Keratinocyte (primary cell): ENCODE data around the gene NHSL2. TPM values are rescaled to one million over a fixed set of nuclear protein-coding genes. Genes with fewer than 3 reads are reported as not detected.

Source experiments
- DNase-seq: peaks from one replicate; pipeline ENCODE4 v3.0.0-alpha.2; 2011; ENCODE audit warnings: low read depth, missing footprints, low spot score
- FAIRE-seq: peaks from 2 replicates; lab custom pipeline; 2011; peaks lifted over from hg19 to GRCh38; lab: Jason Lieb, UNC
- H2AFZ ChIP-seq: 2 replicates; pipeline ENCODE4 v1.6.0; 2012; ENCODE audit warnings: low read length, control low read depth, inconsistent platforms; ENCODE audit not compliant: control insufficient read depth
- H3K27ac ChIP-seq: 2 replicates; pipeline ENCODE4 v1.5.1; 2011; ENCODE audit warnings: low read length; ENCODE audit not compliant: control insufficient read depth, insufficient read depth
- H3K27me3 ChIP-seq: 3 replicates; pipeline ENCODE4 v1.6.0; 2011; ENCODE audit warnings: low read length; ENCODE audit not compliant: control insufficient read depth, insufficient read depth; ENCODE audit errors: extremely low read depth
- H3K36me3 ChIP-seq, 2 experiments: 2 replicates in 1 of 2; 3 replicates in 1 of 2; pipeline ENCODE4 v1.5.1; 2011; ENCODE audit warnings: low read length in 2 of 2, mild to moderate bottlenecking in 1 of 2; ENCODE audit not compliant: control insufficient read depth in 2 of 2, insufficient read depth in 2 of 2; ENCODE audit errors: extremely low read depth in 1 of 2
- H3K4me1 ChIP-seq: 3 replicates; pipeline ENCODE4 v1.5.1; 2011; ENCODE audit warnings: low read length; ENCODE audit not compliant: control insufficient read depth, insufficient read depth; ENCODE audit errors: extremely low read depth
- H3K4me2 ChIP-seq: 3 replicates; pipeline ENCODE4 v1.6.0; 2011; ENCODE audit warnings: low read depth, low read length; ENCODE audit not compliant: control insufficient read depth, insufficient read depth; ENCODE audit errors: extremely low read depth
- H3K4me3 ChIP-seq, 3 experiments: fragments of 200-600 bp in 1 of 3; sonication (generic) in 1 of 3; 2 replicates in 2 of 3; 3 replicates in 1 of 3; pipeline ENCODE4 v1.5.1; 2011 to 2016; ENCODE audit warnings: low read length in 3 of 3, mild to moderate bottlenecking in 3 of 3, control low read depth in 2 of 3, inconsistent platforms in 1 of 3, low read depth in 1 of 3, mixed read lengths in 1 of 3, mixed run types in 1 of 3, moderate library complexity in 1 of 3; ENCODE audit not compliant: control insufficient read depth in 2 of 3, insufficient read depth in 2 of 3; ENCODE audit errors: extremely low read depth in 1 of 3
- H3K79me2 ChIP-seq: 2 replicates; pipeline ENCODE4 v1.6.0; 2012; ENCODE audit warnings: low read length; ENCODE audit not compliant: control insufficient read depth, insufficient read depth
- H3K9ac ChIP-seq: 3 replicates; pipeline ENCODE4 v1.6.0; 2011; ENCODE audit warnings: low read length; ENCODE audit not compliant: control insufficient read depth, insufficient read depth; ENCODE audit errors: extremely low read depth
- H3K9me1 ChIP-seq: 3 replicates; pipeline ENCODE4 v1.6.0; 2011; ENCODE audit warnings: low read length; ENCODE audit not compliant: control insufficient read depth, insufficient read depth; ENCODE audit errors: extremely low read depth
- H3K9me3 ChIP-seq: 2 replicates; pipeline ENCODE4 v1.5.1; 2012; ENCODE audit warnings: low read depth, low read length; ENCODE audit not compliant: control insufficient read depth
- H4K20me1 ChIP-seq: 3 replicates; pipeline ENCODE4 v1.6.0; 2011; ENCODE audit warnings: low read length; ENCODE audit not compliant: control insufficient read depth, insufficient read depth; ENCODE audit errors: extremely low read depth
- EZH2 ChIP-seq: IDR thresholded peaks from one replicate; pipeline ENCODE4 v1.6.1; 2012; ENCODE audit warnings: inconsistent platforms, mild to moderate bottlenecking, low read length, moderate library complexity
- dilution Hi-C: fragments of 300-500 bp; cut with MboI; formaldehyde crosslinking; loops from one replicate; pipeline ENCODE4 v1.7.0; 2020; ENCODE audit warnings: low sequenced_read_pairs; ENCODE audit not compliant: extremely low pct_ligation_motif_present
- polyA plus RNA-seq, 5 experiments: library from polyadenylated mRNA; depleted of rRNA in 3 of 5; stranded (reverse) in 3 of 5; stranded (forward) in 1 of 5; unstranded in 1 of 5; fragments of >200 nt; gene quantifications; 1 replicate in 1 of 5; 2 replicates in 3 of 5; 3 replicates in 1 of 5; pipeline versions ENCODE4 v1.2.1 to v1.2.3, GENCODE V29; 2011 to 2012; ENCODE audit warnings: missing spikeins in 2 of 5, low read depth in 1 of 5, low replicate concordance in 1 of 5
- TF ChIP-seq, protein P1 (sequence below), 3 experiments: IDR thresholded peaks in 1 of 3; conservative IDR thresholded peaks in 1 of 3; optimal IDR thresholded peaks in 1 of 3; 2 replicates in 2 of 3; 3 replicates in 1 of 3; pipeline versions ENCODE3 to v1.5.1; 2011; ENCODE audit warnings: low read length in 3 of 3, mild to moderate bottlenecking in 3 of 3, moderate library complexity in 2 of 3, control low read depth in 1 of 3, inconsistent platforms in 1 of 3; ENCODE audit not compliant: insufficient read depth in 2 of 3; ENCODE audit errors: extremely low read depth in 1 of 3

The NHSL2 gene
- polyA plus RNA-seq, 1 donor (not counting 4 experiments of a cell fraction or from before 2014, with no cell fraction given): 0.04 TPM

DNA sequence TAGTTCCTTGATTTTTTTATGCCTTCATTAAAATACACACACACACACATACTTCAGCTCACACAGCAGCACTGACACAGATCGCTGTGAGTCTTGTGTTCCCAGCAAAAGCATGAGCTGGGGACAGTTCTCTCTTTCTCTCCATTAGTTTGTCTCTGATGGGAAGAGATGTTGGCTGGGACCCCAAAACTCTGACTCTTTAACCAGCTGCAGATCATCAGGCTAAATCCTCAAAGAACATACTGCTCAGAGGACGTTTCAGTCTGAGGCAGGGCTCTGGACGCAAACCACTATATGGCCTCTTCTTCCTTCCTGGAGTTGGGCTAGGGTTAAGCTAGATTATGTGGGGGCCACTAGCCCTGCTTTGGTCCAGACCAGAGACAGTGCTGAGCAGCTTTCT lies 109.6 kb downstream of the NHSL2 start:
- Histone ChIP-seq H3K4me1 (no peaks in the 10 kb centered on the region), H2AFZ (no peak overlapping the region), H3K9me1 (no peaks in the 10 kb centered on the region), H3K9ac (no peak overlapping the region), H3K36me3 (no peaks in the 10 kb centered on the region), H3K79me2 (no peaks in the 10 kb centered on the region), H3K27me3 (peaks cover 36% of the 10 kb centered on the region), H3K4me3 (no peak overlapping the region), H4K20me1 (no peaks in the 10 kb centered on the region), H3K4me2 (no peak overlapping the region), H3K9me3 (no peaks in the 10 kb centered on the region), H3K27ac (no peak overlapping the region)
- no peak for DNase-seq
- dilution Hi-C loops: no loop called here
- TF ChIP-seq EZH2: no peak
- TF ChIP-seq, protein P1, sequence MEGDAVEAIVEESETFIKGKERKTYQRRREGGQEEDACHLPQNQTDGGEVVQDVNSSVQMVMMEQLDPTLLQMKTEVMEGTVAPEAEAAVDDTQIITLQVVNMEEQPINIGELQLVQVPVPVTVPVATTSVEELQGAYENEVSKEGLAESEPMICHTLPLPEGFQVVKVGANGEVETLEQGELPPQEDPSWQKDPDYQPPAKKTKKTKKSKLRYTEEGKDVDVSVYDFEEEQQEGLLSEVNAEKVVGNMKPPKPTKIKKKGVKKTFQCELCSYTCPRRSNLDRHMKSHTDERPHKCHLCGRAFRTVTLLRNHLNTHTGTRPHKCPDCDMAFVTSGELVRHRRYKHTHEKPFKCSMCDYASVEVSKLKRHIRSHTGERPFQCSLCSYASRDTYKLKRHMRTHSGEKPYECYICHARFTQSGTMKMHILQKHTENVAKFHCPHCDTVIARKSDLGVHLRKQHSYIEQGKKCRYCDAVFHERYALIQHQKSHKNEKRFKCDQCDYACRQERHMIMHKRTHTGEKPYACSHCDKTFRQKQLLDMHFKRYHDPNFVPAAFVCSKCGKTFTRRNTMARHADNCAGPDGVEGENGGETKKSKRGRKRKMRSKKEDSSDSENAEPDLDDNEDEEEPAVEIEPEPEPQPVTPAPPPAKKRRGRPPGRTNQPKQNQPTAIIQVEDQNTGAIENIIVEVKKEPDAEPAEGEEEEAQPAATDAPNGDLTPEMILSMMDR (optimal IDR thresholded peaks at IDR 0.05 in 1 of 3, IDR thresholded peaks at IDR 0.05 in 1 of 3, conservative IDR thresholded peaks at IDR 0.05 in 1 of 3; ENCODE audit: extremely low read depth in 1 of 3, insufficient read depth in 2 of 3, low read length in 3 of 3): no peak
- FAIRE-seq: no peak

DNA sequence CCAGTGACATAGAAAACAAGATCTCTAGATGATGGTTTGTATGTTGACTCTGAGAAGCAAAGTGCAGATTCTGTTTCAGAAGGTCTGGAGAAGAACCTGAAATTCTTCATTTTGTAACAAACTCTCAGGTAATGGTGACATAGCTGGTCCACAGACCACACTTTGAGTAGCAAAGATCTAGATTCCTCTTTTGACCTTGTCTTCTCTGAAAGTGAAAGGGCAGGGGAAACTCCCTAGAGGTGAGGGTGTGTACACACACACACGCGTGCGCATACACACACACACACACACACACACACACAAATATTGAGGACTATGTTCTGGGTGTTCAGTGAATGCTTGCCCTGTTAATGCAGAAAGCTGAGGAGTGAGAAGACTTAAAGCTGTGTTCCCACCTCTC lies 110.1 kb downstream of the NHSL2 start:
- H3K4me1 ChIP-seq: no peaks in the 10 kb centered on the region
- no peaks in the 10 kb centered on the region for H3K9me1 ChIP-seq
- H3K79me2 ChIP-seq: no peaks in the 10 kb centered on the region
- TF ChIP-seq, protein P1 (optimal IDR thresholded peaks at IDR 0.05 in 1 of 3, IDR thresholded peaks at IDR 0.05 in 1 of 3, conservative IDR thresholded peaks at IDR 0.05 in 1 of 3; ENCODE audit: extremely low read depth in 1 of 3, insufficient read depth in 2 of 3, low read length in 3 of 3): no peak
- no peak for TF ChIP-seq EZH2
- H4K20me1 ChIP-seq: no peaks in the 10 kb centered on the region
- no peak for DNase-seq
- dilution Hi-C loops: no loop called here
- H3K9me3 ChIP-seq: no peaks in the 10 kb centered on the region
- peaks cover 36% of the 10 kb centered on the region for H3K27me3 ChIP-seq
- no peak overlapping the region for H3K4me2 ChIP-seq
- H3K9ac ChIP-seq: no peak overlapping the region
- no peak overlapping the region for H3K27ac ChIP-seq
- no peak for FAIRE-seq
- H3K4me3 ChIP-seq: no peak overlapping the region
- H3K36me3 ChIP-seq: no peaks in the 10 kb centered on the region
- H2AFZ ChIP-seq: no peak overlapping the region
